Parathyroid adenoma (tissue), 2 donors: ENCODE data around the gene LNP1.

ENCODE experiments used
- H2AFZ ChIP-seq: fragments of 300-600 bp; sonication (generic); one replicate; pipeline ENCODE4 v1.7.0; 2017; ENCODE audit warnings: antibody characterized with exemption, mild to moderate bottlenecking
- H3K27ac ChIP-seq: fragments of 300-600 bp; sonication (generic); one replicate; pipeline ENCODE4 v1.7.0; 2017
- H3K27me3 ChIP-seq: fragments of 300-600 bp; sonication (generic); one replicate; pipeline ENCODE4 v1.7.0; 2017; ENCODE audit warnings: low read length; ENCODE audit not compliant: control insufficient read depth, insufficient read depth
- H3K36me3 ChIP-seq: fragments of 300-600 bp; sonication (generic); one replicate; pipeline ENCODE4 v1.7.0; 2017; ENCODE audit warnings: low read length; ENCODE audit not compliant: control insufficient read depth, insufficient read depth
- H3K4me1 ChIP-seq: fragments of 300-600 bp; sonication (generic); one replicate; pipeline ENCODE4 v1.7.0; 2017; ENCODE audit warnings: control low read depth
- H3K4me2 ChIP-seq: fragments of 300-600 bp; sonication (generic); one replicate; pipeline ENCODE4 v1.7.0; 2017; ENCODE audit warnings: low read length
- H3K4me3 ChIP-seq: fragments of 300-600 bp; sonication (generic); one replicate; pipeline ENCODE4 v1.7.0; 2017; ENCODE audit warnings: low read depth, low read length
- H3K79me2 ChIP-seq: fragments of 300-600 bp; sonication (generic); one replicate; pipeline ENCODE4 v1.7.0; 2017; ENCODE audit warnings: control low read depth
- H3K9ac ChIP-seq: fragments of 300-600 bp; sonication (generic); one replicate; pipeline ENCODE4 v1.7.0; 2017; ENCODE audit warnings: mild to moderate bottlenecking
- H3K9me3 ChIP-seq: fragments of 300-600 bp; sonication (generic); one replicate; pipeline ENCODE4 v1.7.0; 2017; ENCODE audit warnings: low read length; ENCODE audit not compliant: control insufficient read depth
- CTCF ChIP-seq: fragments of 300-600 bp; sonication (generic); IDR thresholded peaks from one replicate; pipeline ENCODE4 v1.7.0; 2017; ENCODE audit warnings: antibody characterized with exemption, mild to moderate bottlenecking
- donor health status: primary hyperparathyroidism.

The LNP1 gene

GRCh38 chr3:100480081-100480480 lies 78.7 kb downstream of the LNP1 start:
- Histone ChIP-seq H3K79me2 (no peaks in the 10 kb centered on the region), H3K27ac (no peak overlapping the region), H2AFZ (no peak overlapping the region), H3K27me3 (no peaks in the 10 kb centered on the region), H3K4me3 (no peak overlapping the region), H3K4me1 (no peaks in the 10 kb centered on the region), H3K4me2 (no peak overlapping the region), H3K9ac (no peak overlapping the region), H3K36me3 (no peaks in the 10 kb centered on the region), H3K9me3 (no peaks in the 10 kb centered on the region)
- no peak for TF ChIP-seq CTCF

GRCh38 chr3:100482176-100482575 lies 80.8 kb downstream of the LNP1 start:
- Histone ChIP-seq H3K4me3 (no peak overlapping the region), H3K4me1 (no peaks in the 10 kb centered on the region), H3K36me3 (no peaks in the 10 kb centered on the region), H3K4me2 (no peak overlapping the region), H3K9ac (no peak overlapping the region), H3K27ac (no peak overlapping the region), H3K27me3 (no peaks in the 10 kb centered on the region), H3K79me2 (no peaks in the 10 kb centered on the region), H2AFZ (no peak overlapping the region), H3K9me3 (no peaks in the 10 kb centered on the region)
- no peak for TF ChIP-seq CTCF

GRCh38 chr3:100483529-100483928 lies 82.2 kb downstream of the LNP1 start:
- Histone ChIP-seq H3K9ac (no peak overlapping the region), H3K27ac (no peak overlapping the region), H3K79me2 (no peaks in the 10 kb centered on the region), H3K4me3 (no peak overlapping the region), H3K36me3 (no peaks in the 10 kb centered on the region), H3K27me3 (no peaks in the 10 kb centered on the region), H3K4me1 (no peaks in the 10 kb centered on the region), H2AFZ (no peak overlapping the region), H3K4me2 (no peak overlapping the region), H3K9me3 (no peaks in the 10 kb centered on the region)
- no peak for TF ChIP-seq CTCF

GRCh38 chr3:100486808-100487207 lies 85.5 kb downstream of the LNP1 start:
- Histone ChIP-seq H3K9me3 (no peaks in the 10 kb centered on the region), H3K9ac (no peak overlapping the region), H3K27ac (no peak overlapping the region)

More at GRCh38 chr3:100486808-100487207, 85.5 kb downstream of the LNP1 start:
- Histone ChIP-seq H3K79me2 (no peaks in the 10 kb centered on the region), H3K4me1 (no peaks in the 10 kb centered on the region), H3K4me3 (no peak overlapping the region), H2AFZ (no peak overlapping the region), H3K4me2 (no peak overlapping the region), H3K27me3 (no peaks in the 10 kb centered on the region), H3K36me3 (no peaks in the 10 kb centered on the region)
- TF ChIP-seq CTCF, result no peak
